Measurements from ENCODE around the gene GRK5. TPM values are rescaled to one million over a fixed set of nuclear protein-coding genes. Genes with fewer than 3 reads are reported as not detected.

Gene GRK5
- total and polyA plus RNA-seq, 9 of the 15 experiments (the other 6 are each of a cell fraction or from before 2014, with no cell fraction given): 0.46 to 0.83 (median 0.67) TPM; not detected in 2

DNA sequence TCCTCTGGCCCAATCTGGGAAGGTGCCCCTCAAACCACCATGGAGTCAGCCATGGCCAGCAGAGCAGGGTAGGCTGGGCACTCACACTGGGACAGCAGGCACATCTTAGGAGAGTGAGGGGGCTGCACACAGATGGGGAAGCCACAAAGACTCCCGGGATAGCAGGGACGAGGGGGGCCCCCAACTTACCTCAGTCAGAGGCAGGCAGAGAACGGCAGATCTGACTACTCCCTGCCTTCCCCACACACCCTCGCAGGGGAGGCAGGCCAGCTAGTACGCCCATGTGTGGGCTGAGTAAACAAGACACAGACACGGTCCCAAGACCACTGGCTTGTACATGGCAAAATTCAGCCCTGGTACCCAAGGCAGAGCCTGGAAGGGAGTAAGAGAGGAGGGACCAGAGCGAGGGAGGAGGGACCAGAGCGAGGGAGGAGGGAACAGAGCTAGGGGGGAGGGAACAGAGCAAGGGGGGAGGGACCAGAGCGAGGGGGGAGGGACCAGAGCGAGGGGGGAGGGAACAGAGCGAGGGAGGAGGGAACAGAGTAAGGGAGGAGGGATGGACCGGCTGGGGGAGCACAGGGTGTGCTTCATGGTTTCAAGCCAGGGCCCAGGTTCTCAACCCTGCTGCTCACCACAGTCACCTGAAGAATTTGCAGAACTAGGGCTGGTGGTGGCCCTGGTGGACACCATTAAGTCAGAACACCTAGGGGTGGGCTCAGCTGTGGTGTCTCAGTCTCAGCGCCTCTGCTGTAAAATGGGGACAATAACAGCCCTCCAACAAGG lies 261.4 kb downstream of the GRK5 start:
- CTCF ChIA-PET (ENCODE audit: low intra/inter-chr PET ratio): no interaction called here
- TF ChIP-seq CXXC5 (CRISPR knock-in tag; IDR thresholded peaks at IDR 0.05) (no peak), ZNF263 (CRISPR knock-in tag; IDR thresholded peaks at IDR 0.05; ENCODE audit: borderline replicate concordance) (peak; percentile 93), PML (IDR thresholded peaks at IDR 0.05; ENCODE audit: low read length) (no peak), ETV6 (IDR thresholded peaks at IDR 0.05; ENCODE audit: borderline replicate concordance in 1 of 2, low read depth in 2 of 2, low read length in 1 of 2) (no peak), ETV6 (CRISPR knock-in tag; IDR thresholded peaks at IDR 0.05; ENCODE audit: borderline replicate concordance) (no peak), USF1 (CRISPR knock-in tag; IDR thresholded peaks at IDR 0.05) (no peak), ZNF589 (CRISPR knock-in tag; IDR thresholded peaks at IDR 0.05; ENCODE audit: low read depth) (no peak)
- TF ChIP-seq, protein P1, sequence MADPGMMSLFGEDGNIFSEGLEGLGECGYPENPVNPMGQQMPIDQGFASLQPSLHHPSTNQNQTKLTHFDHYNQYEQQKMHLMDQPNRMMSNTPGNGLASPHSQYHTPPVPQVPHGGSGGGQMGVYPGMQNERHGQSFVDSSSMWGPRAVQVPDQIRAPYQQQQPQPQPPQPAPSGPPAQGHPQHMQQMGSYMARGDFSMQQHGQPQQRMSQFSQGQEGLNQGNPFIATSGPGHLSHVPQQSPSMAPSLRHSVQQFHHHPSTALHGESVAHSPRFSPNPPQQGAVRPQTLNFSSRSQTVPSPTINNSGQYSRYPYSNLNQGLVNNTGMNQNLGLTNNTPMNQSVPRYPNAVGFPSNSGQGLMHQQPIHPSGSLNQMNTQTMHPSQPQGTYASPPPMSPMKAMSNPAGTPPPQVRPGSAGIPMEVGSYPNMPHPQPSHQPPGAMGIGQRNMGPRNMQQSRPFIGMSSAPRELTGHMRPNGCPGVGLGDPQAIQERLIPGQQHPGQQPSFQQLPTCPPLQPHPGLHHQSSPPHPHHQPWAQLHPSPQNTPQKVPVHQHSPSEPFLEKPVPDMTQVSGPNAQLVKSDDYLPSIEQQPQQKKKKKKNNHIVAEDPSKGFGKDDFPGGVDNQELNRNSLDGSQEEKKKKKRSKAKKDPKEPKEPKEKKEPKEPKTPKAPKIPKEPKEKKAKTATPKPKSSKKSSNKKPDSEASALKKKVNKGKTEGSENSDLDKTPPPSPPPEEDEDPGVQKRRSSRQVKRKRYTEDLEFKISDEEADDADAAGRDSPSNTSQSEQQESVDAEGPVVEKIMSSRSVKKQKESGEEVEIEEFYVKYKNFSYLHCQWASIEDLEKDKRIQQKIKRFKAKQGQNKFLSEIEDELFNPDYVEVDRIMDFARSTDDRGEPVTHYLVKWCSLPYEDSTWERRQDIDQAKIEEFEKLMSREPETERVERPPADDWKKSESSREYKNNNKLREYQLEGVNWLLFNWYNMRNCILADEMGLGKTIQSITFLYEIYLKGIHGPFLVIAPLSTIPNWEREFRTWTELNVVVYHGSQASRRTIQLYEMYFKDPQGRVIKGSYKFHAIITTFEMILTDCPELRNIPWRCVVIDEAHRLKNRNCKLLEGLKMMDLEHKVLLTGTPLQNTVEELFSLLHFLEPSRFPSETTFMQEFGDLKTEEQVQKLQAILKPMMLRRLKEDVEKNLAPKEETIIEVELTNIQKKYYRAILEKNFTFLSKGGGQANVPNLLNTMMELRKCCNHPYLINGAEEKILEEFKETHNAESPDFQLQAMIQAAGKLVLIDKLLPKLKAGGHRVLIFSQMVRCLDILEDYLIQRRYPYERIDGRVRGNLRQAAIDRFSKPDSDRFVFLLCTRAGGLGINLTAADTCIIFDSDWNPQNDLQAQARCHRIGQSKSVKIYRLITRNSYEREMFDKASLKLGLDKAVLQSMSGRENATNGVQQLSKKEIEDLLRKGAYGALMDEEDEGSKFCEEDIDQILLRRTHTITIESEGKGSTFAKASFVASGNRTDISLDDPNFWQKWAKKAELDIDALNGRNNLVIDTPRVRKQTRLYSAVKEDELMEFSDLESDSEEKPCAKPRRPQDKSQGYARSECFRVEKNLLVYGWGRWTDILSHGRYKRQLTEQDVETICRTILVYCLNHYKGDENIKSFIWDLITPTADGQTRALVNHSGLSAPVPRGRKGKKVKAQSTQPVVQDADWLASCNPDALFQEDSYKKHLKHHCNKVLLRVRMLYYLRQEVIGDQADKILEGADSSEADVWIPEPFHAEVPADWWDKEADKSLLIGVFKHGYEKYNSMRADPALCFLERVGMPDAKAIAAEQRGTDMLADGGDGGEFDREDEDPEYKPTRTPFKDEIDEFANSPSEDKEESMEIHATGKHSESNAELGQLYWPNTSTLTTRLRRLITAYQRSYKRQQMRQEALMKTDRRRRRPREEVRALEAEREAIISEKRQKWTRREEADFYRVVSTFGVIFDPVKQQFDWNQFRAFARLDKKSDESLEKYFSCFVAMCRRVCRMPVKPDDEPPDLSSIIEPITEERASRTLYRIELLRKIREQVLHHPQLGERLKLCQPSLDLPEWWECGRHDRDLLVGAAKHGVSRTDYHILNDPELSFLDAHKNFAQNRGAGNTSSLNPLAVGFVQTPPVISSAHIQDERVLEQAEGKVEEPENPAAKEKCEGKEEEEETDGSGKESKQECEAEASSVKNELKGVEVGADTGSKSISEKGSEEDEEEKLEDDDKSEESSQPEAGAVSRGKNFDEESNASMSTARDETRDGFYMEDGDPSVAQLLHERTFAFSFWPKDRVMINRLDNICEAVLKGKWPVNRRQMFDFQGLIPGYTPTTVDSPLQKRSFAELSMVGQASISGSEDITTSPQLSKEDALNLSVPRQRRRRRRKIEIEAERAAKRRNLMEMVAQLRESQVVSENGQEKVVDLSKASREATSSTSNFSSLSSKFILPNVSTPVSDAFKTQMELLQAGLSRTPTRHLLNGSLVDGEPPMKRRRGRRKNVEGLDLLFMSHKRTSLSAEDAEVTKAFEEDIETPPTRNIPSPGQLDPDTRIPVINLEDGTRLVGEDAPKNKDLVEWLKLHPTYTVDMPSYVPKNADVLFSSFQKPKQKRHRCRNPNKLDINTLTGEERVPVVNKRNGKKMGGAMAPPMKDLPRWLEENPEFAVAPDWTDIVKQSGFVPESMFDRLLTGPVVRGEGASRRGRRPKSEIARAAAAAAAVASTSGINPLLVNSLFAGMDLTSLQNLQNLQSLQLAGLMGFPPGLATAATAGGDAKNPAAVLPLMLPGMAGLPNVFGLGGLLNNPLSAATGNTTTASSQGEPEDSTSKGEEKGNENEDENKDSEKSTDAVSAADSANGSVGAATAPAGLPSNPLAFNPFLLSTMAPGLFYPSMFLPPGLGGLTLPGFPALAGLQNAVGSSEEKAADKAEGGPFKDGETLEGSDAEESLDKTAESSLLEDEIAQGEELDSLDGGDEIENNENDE (IDR thresholded peaks at IDR 0.05; ENCODE audit: low read depth, low read length): no peak

More for the DNA sequence above, 261.4 kb downstream of the GRK5 start:
- H3K27ac ChIP-seq (ENCODE audit: extremely low read depth, low read depth, low read length): no peak overlapping the region
- no peaks in the 10 kb centered on the region; a peak in 1 of 5 replicates for H3K27me3 ChIP-seq (ENCODE audit: control insufficient read depth in 2 of 2, insufficient read depth in 2 of 2, low read length in 2 of 2)
- peaks cover 4 to 5% of the 10 kb centered on the region in 2 experiments; a peak in 3 of 5 replicates for H3K4me1 ChIP-seq (replicated peaks in 1 of 2; ENCODE audit: control insufficient read depth in 2 of 2, insufficient read depth in 2 of 2, low read length in 2 of 2)
- H2AFZ ChIP-seq (ENCODE audit: low read depth, low read length): 0 out of 2 replicates have a peak overlapping the region, but pooled peaks have one; percentile 40
- H4K20me1 ChIP-seq (replicated peaks; ENCODE audit: control insufficient read depth, insufficient read depth, low read length): no peaks in the 10 kb centered on the region
- intact Hi-C loops (cut with micrococcal nuclease): no loop called here
- H3K79me2 ChIP-seq (ENCODE audit: control insufficient read depth, insufficient read depth, low read length): no peaks in the 10 kb centered on the region
- H3K9ac ChIP-seq (ENCODE audit: insufficient read depth in 1 of 2, low read depth in 2 of 2, low read length in 2 of 2): no peak overlapping the region
- no peaks in the 10 kb centered on the region for H3K9me1 ChIP-seq (ENCODE audit: control insufficient read depth, insufficient read depth, low read length)
- no peaks in the 10 kb centered on the region; the same call in 1 of the 2 replicates for H3K9me3 ChIP-seq (replicated peaks; ENCODE audit: control insufficient read depth, insufficient read depth, low read depth, low read length)
- DNase-seq (ENCODE audit: extremely low read depth in 1 of 4, low spot score in 3 of 4) (peak; percentile 33 to 66 (median 64)), ATAC-seq (peak; percentile 63; the same call in 2 of the 3 replicates), FAIRE-seq (no peak)
- no TSS peak for BruUV-seq (replicated peaks)
- 28% methylated on average over 7 of the region's 13 CpGs for WGBS (ENCODE audit: insufficient coverage, low coverage, missing lambda C conversion rate)
- POLR2A ChIA-PET: interaction anchor here (0.8 kb wide), 1 partner anchor 30 kb away, joined by 3 read pairs; no protein-coding TSS in a partner anchor
- no peaks in the 10 kb centered on the region for H3K36me3 ChIP-seq (ENCODE audit: control insufficient read depth, insufficient read depth, low read length)
- in situ Hi-C loops (cut with MboI): no loop called here
- no peak overlapping the region for H3K4me2 ChIP-seq (ENCODE audit: insufficient read depth, low read length)
- H3K4me3 ChIP-seq: no peak overlapping the region

Data from K562 (cell line).